GM10248 (cell line): ENCODE data around the gene UBR4.

Source experiments
- CTCF ChIA-PET: fragments of 300-600 bp; sonication (Branson Sonifier 250); formaldehyde crosslinking; extraction: SDS; loops from one replicate; lab custom pipeline; 2021; ENCODE audit warnings: antibody characterized with exemption; lab: Yijun Ruan, JAX
- POLR2A ChIA-PET: fragments of 350-650 bp; sonication (Branson Sonifier 250); formaldehyde crosslinking; extraction: SDS; loops from one replicate; lab custom pipeline; 2020; ENCODE audit warnings: antibody characterized with exemption; lab: Yijun Ruan, JAX
- DNase-seq: peaks from one replicate; pipeline ENCODE4 v3.0.0; 2012; ENCODE audit errors: extremely low spot score
- CTCF ChIP-seq: IDR thresholded peaks from 2 replicates; pipeline ENCODE4 v1.5.1; 2012; ENCODE audit warnings: mild to moderate bottlenecking, low read depth; ENCODE audit errors: extremely low read depth, missing control alignments, control extremely low read depth

The UBR4 gene

GRCh38 chr1:19204446-19205266 is 5.4 kb downstream of the UBR4 start:
- TF ChIP-seq CTCF, result no peak
- no peak for DNase-seq
- ChIA-PET CTCF (interaction anchor here (1.1 to 2.0 kb wide), 5 partner anchors 9 to 291 kb away, joined by 3 to 7 read pairs (median 4); no protein-coding TSS in a partner anchor), POLR2A (interaction anchor here (0.6 kb wide), 1 partner anchor 42 kb away, joined by 3 read pairs; no protein-coding TSS in a partner anchor)

- POLR2A ChIA-PET, result no interaction called here
Measured at GRCh38 chr1:19203440-19203839, 6.6 kb downstream of the UBR4 start.

GRCh38 chr1:19202396-19202795 is 7.7 kb downstream of the UBR4 start:
- ChIA-PET CTCF (interaction anchor here (1.6 kb wide), 1 partner anchor 45 kb away, joined by 4 read pairs; no protein-coding TSS in a partner anchor), POLR2A (no interaction called here)
- no peak for TF ChIP-seq CTCF
- DNase-seq, result no peak

More at GRCh38 chr1:19203440-19203839, 6.6 kb downstream of the UBR4 start:
- CTCF ChIA-PET, result interaction anchor here (1.6 kb wide), 1 partner anchor 290 kb away, joined by 3 read pairs; no protein-coding TSS in a partner anchor
- no peak for DNase-seq
- no peak for TF ChIP-seq CTCF

GRCh38 chr1:19199969-19200604 is 10.0 kb downstream of the UBR4 start:
- POLR2A ChIA-PET, result no interaction called here
- DNase-seq, result no peak
- CTCF ChIA-PET, result interaction anchor here (1.0 to 2.8 kb wide), 4 partner anchors 17 to 41 kb away, joined by 3 to 7 read pairs (median 4); no protein-coding TSS in a partner anchor
- TF ChIP-seq CTCF, result no peak

- POLR2A ChIA-PET, result no interaction called here
- CTCF ChIA-PET, result interaction anchor here (0.8 to 2.8 kb wide), 5 partner anchors 9 to 42 kb away, joined by 3 to 7 read pairs (median 3); no protein-coding TSS in a partner anchor
- no peak for DNase-seq
- no peak for TF ChIP-seq CTCF
Measured at GRCh38 chr1:19199329-19199968, 10.6 kb downstream of the UBR4 start.

- ChIA-PET CTCF (interaction anchor here (0.8 to 2.8 kb wide), 2 partner anchors 10 to 33 kb away, joined by 3 to 7 read pairs; no protein-coding TSS in a partner anchor), POLR2A (no interaction called here)
- no peak for DNase-seq
- TF ChIP-seq CTCF, result no peak
Measured at GRCh38 chr1:19198820-19199219, 11.2 kb downstream of the UBR4 start.
